Sigmoid colon (tissue), 7 donors: Measurements from ENCODE around the gene OXGR1. TPM values are rescaled to one million over a fixed set of nuclear protein-coding genes. Genes with fewer than 3 reads are reported as not detected.

Source experiments
- DNase-seq: peaks from one replicate; pipeline ENCODE4 v3.0.0-alpha.2; 2019
- H3K27ac ChIP-seq, 4 donors: fragments of 200-600 bp; sonication (generic); one replicate each; pipeline ENCODE4 v1.5.1; 2016 to 2019; ENCODE audit warnings: mild to moderate bottlenecking in 1 of 4
- H3K27me3 ChIP-seq, 3 donors: fragments of 200-600 bp; sonication (generic); one replicate each; pipeline ENCODE4 v1.5.1; 2019; ENCODE audit warnings: mild to moderate bottlenecking in 1 of 3
- H3K36me3 ChIP-seq, 4 donors: fragments of 200-600 bp; sonication (generic); one replicate each; pipeline ENCODE4 v1.5.1; 2016 to 2019
- H3K4me1 ChIP-seq, 4 donors: fragments of 200-600 bp; sonication (generic); one replicate each; pipeline ENCODE4 v1.5.1; 2017 to 2019
- H3K4me3 ChIP-seq, 4 donors: fragments of 200-600 bp; sonication (generic); one replicate each; pipeline ENCODE4 v1.5.1; 2017 to 2019; ENCODE audit warnings: mild to moderate bottlenecking in 2 of 4, moderate library complexity in 1 of 4
- H3K9me3 ChIP-seq, 4 donors: fragments of 200-600 bp in 3 of 4; sonication (generic) in 3 of 4; one replicate each; pipeline versions ENCODE4 v1.5.1 to v1.6.1; 2013 to 2019
- CTCF ChIP-seq, 4 experiments: fragments of 450-650 bp in 3 of 4; fragments of 200-600 bp in 1 of 4; IDR thresholded peaks; one replicate each; pipeline ENCODE4 v1.5.1; 2016 to 2019; ENCODE audit warnings: antibody characterized with exemption in 4 of 4, mild to moderate bottlenecking in 3 of 4, moderate library complexity in 2 of 4
- EP300 ChIP-seq, 4 donors: sonication (generic); formaldehyde crosslinking; IDR thresholded peaks; one replicate each; pipeline ENCODE4 v1.6.1; 2017; ENCODE audit warnings: antibody characterized with exemption in 4 of 4
- POLR2A ChIP-seq, 2 donors: fragments of 450-650 bp; IDR thresholded peaks; one replicate each; pipeline ENCODE4 v1.6.1; 2016; ENCODE audit warnings: antibody characterized with exemption in 2 of 2, mild to moderate bottlenecking in 2 of 2, moderate library complexity in 2 of 2
- POLR2AphosphoS5 ChIP-seq, 4 donors: sonication (generic); formaldehyde crosslinking; IDR thresholded peaks; one replicate each; pipeline ENCODE4 v1.6.1; 2017; ENCODE audit warnings: antibody characterized with exemption in 4 of 4
- WGBS, 2 donors: extraction: QIAGEN DNeasy Blood & Tissue Kit; methylation state at CpG; one replicate each; pipeline ENCODE4 v1.1.7; 2013; 5-methylcytosine and 5-hydroxymethylcytosine counted together
- intact Hi-C: fragments of 100-400 bp; cut with DNase I; formaldehyde crosslinking; loops from one replicate; pipeline ENCODE4 v1.15.1; 2023
- polyA plus RNA-seq, 3 donors: library from polyadenylated mRNA; stranded (reverse); fragments of 200-250 nt; gene quantifications; one replicate each; pipeline ENCODE4 v1.2.3, GENCODE V29; 2013
- total RNA-seq, 4 donors: library from RNA; depleted of rRNA; stranded (reverse); fragments of >200 nt; gene quantifications; one replicate each; pipeline ENCODE4 v1.1.0, GENCODE V29; 2016
- donor health status: healthy with polysubstance abuse.
- donor health status: Bipolar disorder and iron deficiency.
- donor health status: healthy.

OXGR1 gene
- total and polyA plus RNA-seq, 7 donors: under 0.01 to 2.2 (median 0.97) TPM; not detected in 3

GRCh38 chr13:97003071-97003470 lies 8.8 kb upstream of the OXGR1 start:
- DNase-seq: no peak
- no peak for TF ChIP-seq EP300 (IDR thresholded peaks at IDR 0.05)
- TF ChIP-seq POLR2A (IDR thresholded peaks at IDR 0.05): no peak
- no peak for TF ChIP-seq POLR2AphosphoS5 (IDR thresholded peaks at IDR 0.05)
- no peak for TF ChIP-seq CTCF (IDR thresholded peaks at IDR 0.05)
- 69 to 85% methylated on average over 2 of the region's 2 CpGs for WGBS, 2 donors
- Histone ChIP-seq H3K36me3 (no peaks in the 10 kb centered on the region), H3K27ac (no peak overlapping the region), H3K4me1 (no peaks in the 10 kb centered on the region), H3K27me3 (no peaks in the 10 kb centered on the region), H3K9me3 (no peaks in the 10 kb centered on the region), H3K4me3 (no peak overlapping the region)
- intact Hi-C loops: no loop called here

GRCh38 chr13:97002581-97002980 lies 8.3 kb upstream of the OXGR1 start:
- TF ChIP-seq CTCF (IDR thresholded peaks at IDR 0.05) (no peak), EP300 (IDR thresholded peaks at IDR 0.05) (no peak), POLR2A (IDR thresholded peaks at IDR 0.05) (no peak), POLR2AphosphoS5 (IDR thresholded peaks at IDR 0.05) (no peak)
- H3K36me3 ChIP-seq: no peaks in the 10 kb centered on the region
- no peaks in the 10 kb centered on the region for H3K4me1 ChIP-seq
- H3K9me3 ChIP-seq: no peaks in the 10 kb centered on the region
- no peak overlapping the region for H3K4me3 ChIP-seq
- 81 to 83% methylated on average over 2 of the region's 2 CpGs for WGBS, 2 donors
- H3K27ac ChIP-seq: no peak overlapping the region
- DNase-seq: no peak
- H3K27me3 ChIP-seq: no peaks in the 10 kb centered on the region
- intact Hi-C loops: no loop called here

- TF ChIP-seq POLR2A (IDR thresholded peaks at IDR 0.05): no peak
- no peak for TF ChIP-seq POLR2AphosphoS5 (IDR thresholded peaks at IDR 0.05)
- no peak for TF ChIP-seq CTCF (IDR thresholded peaks at IDR 0.05)
- no peak for DNase-seq
- no peaks in the 10 kb centered on the region for H3K27me3 ChIP-seq
- intact Hi-C loops: no loop called here
- 8 to 38% methylated on average over 6 of the region's 6 CpGs for WGBS, 2 donors
- no peaks in the 10 kb centered on the region for H3K9me3 ChIP-seq
- H3K27ac ChIP-seq: no peak overlapping the region
- H3K4me1 ChIP-seq: no peaks in the 10 kb centered on the region
- H3K4me3 ChIP-seq: no peak overlapping the region
- no peaks in the 10 kb centered on the region for H3K36me3 ChIP-seq
These were observed 7.4 kb upstream of the OXGR1 start for GRCh38 chr13:97001636-97002035.

- TF ChIP-seq EP300 (IDR thresholded peaks at IDR 0.05) (no peak), CTCF (IDR thresholded peaks at IDR 0.05) (no peak), POLR2A (IDR thresholded peaks at IDR 0.05) (no peak), POLR2AphosphoS5 (IDR thresholded peaks at IDR 0.05) (no peak)
- H3K4me3 ChIP-seq: no peak overlapping the region
These were observed 6.1 kb upstream of the OXGR1 start for GRCh38 chr13:97000295-97000925.

GRCh38 chr13:96999091-96999490 lies 4.8 kb upstream of the OXGR1 start:
- Histone ChIP-seq H3K4me1 (peaks cover 0 to 7% (median 7%) of the 10 kb centered on the region in 4 donors), H3K9me3 (no peaks in the 10 kb centered on the region), H3K4me3 (no peak overlapping the region), H3K27me3 (peaks cover under 1 to 16% (median 2%) of the 10 kb centered on the region in 3 donors), H3K27ac (no peak overlapping the region), H3K36me3 (no peaks in the 10 kb centered on the region)
- WGBS, 2 donors: 98% methylated on average over 2 of the region's 2 CpGs
- intact Hi-C loops: no loop called here
- no peak for TF ChIP-seq CTCF (IDR thresholded peaks at IDR 0.05)
- no peak for TF ChIP-seq POLR2A (IDR thresholded peaks at IDR 0.05)
- no peak for TF ChIP-seq EP300 (IDR thresholded peaks at IDR 0.05)
- TF ChIP-seq POLR2AphosphoS5 (IDR thresholded peaks at IDR 0.05): no peak
- DNase-seq: no peak

More at GRCh38 chr13:97000295-97000925, 6.1 kb upstream of the OXGR1 start:
- intact Hi-C loops: no loop called here
- DNase-seq: no peak
- H3K27ac ChIP-seq: no peak overlapping the region
- 81 to 89% methylated on average over 5 of the region's 5 CpGs for WGBS, 2 donors
- H3K9me3 ChIP-seq: no peaks in the 10 kb centered on the region
- peaks cover 0 to 5% (median 0%) of the 10 kb centered on the region in 3 donors for H3K27me3 ChIP-seq
- H3K36me3 ChIP-seq: no peaks in the 10 kb centered on the region
- H3K4me1 ChIP-seq: no peaks in the 10 kb centered on the region
